Stimulated activated CD4-positive, alpha-beta T cell treated with anti-CD3 and anti-CD28 coated beads, TNF-alpha, amount 100 ng/mL, for 48 hours (primary cell): ENCODE data around the gene AUP1.
"Not testable (repeated sequence)": the region's sequence is repeated elsewhere in the genome, so short reads cannot be mapped to it uniquely, and the experiment has no call there.

Source experiments
- DNase-seq, 3 donors: peaks; one replicate each; pipeline ENCODE4 v3.0.0-alpha.2; 2020; ENCODE audit warnings: low read depth in 3 of 3

The AUP1 gene, protein sequence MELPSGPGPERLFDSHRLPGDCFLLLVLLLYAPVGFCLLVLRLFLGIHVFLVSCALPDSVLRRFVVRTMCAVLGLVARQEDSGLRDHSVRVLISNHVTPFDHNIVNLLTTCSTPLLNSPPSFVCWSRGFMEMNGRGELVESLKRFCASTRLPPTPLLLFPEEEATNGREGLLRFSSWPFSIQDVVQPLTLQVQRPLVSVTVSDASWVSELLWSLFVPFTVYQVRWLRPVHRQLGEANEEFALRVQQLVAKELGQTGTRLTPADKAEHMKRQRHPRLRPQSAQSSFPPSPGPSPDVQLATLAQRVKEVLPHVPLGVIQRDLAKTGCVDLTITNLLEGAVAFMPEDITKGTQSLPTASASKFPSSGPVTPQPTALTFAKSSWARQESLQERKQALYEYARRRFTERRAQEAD

DNA sequence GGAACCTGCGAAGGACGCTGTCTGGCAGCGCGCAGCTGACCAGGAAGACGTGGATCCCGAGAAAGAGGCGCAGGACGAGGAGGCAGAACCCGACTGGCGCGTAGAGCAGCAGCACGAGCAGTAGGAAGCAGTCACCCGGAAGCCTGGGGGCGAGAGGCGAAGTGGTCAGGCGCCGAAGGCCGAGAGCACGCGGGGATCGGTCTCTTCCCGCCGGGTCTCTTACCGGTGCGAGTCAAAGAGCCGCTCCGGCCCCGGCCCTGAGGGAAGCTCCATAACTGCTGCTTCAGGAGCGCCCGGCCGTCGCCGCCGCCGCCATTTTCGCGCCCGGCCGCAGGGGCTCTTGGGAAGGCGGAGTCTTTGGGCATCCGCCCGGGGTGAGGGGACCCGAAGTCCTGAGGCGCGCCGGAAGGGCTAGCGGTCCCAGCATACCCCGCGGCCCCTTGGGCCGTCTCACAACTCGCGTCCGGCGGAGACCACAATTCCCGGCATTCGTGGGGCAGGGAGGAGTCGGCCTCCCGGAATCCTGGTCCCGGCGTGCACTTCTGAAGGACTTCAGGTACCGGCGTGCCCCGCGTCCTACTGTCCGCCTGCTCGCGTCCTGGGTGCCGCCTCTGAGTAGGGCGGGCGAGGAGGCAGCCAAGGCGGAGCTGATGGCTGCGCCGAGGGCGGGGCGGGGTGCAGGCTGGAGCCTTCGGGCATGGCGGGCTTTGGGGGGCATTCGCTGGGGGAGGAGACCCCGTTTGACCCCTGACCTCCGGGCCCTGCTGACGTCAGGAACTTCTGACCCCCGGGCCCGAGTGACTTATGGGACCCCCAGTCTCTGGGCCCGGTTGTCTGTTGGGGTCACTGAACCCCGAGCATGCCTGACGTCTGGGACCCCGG lies at the start of gene AUP1, which contains the start of gene HTRA2:
Gene AUP1, minus strand, starts transcription at position 350 of the 882 bp plus-strand sequence. Its CDS starts 77 bp downstream, at position 273.
Gene HTRA2, plus strand, starts transcription at position 577 of the 882 bp plus-strand sequence. Its CDS starts 74 bp downstream, at position 651.
- peak; percentile 87 to 94 (median 91) for DNase-seq

DNA sequence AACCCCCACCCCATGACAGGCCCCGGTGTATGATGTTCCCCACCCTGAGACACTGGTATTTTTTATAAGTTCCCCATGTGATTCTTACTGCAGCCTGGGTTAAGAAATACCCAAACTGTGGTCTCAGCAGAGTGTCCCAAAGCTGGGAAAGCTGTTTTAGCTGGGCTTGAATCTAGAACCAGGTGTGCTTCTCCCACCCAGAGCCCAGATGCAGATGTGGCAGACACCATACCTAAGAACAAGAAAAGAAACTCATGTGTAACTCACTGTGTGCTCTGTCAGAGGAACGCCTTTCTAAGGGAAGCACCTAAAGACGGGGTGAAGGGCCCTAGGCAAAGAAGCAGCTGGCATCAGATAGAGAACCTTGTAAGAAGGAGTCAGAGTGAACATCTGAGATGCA lies 48.9 kb upstream of the AUP1 start:
- no peak for DNase-seq

DNA sequence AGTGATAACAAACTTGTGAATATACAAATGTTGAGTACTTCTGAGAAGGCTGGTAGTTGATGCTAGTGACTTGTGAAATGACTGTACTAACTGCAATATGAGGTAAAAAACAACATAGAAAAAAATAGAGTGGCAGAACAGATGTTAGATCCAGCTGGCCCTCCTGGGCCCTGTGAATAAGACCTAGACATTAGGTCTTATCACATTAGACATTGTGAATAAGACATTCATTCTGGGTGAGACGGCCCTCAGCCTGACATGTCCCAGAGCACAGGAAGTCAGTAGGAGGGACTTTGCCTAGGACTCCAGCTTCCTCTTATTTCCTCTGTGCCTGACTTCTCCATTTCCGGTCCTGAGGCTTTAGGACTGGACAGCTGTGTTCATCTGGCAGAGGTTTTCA lies 47.9 kb upstream of the AUP1 start:
- DNase-seq = no peak

DNA sequence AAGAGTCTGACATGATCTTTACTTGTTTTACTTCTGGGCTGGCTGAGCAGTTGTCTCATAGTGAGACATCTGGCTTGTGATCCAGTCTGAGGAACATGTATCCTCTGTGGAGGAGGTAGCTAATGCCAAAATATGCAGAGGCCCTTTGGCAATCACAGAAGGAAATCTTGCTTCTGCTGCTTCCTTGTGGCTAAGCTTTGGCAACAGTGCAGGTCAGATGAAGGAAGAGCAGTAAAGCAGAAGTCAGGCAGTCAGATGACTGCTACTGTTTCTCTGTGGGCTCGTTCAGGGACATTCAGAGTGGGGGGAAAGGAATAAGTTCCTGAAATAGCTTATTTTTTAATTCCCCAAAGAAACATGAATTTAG lies 47.3 kb upstream of the AUP1 start:
- no peak for DNase-seq

DNA sequence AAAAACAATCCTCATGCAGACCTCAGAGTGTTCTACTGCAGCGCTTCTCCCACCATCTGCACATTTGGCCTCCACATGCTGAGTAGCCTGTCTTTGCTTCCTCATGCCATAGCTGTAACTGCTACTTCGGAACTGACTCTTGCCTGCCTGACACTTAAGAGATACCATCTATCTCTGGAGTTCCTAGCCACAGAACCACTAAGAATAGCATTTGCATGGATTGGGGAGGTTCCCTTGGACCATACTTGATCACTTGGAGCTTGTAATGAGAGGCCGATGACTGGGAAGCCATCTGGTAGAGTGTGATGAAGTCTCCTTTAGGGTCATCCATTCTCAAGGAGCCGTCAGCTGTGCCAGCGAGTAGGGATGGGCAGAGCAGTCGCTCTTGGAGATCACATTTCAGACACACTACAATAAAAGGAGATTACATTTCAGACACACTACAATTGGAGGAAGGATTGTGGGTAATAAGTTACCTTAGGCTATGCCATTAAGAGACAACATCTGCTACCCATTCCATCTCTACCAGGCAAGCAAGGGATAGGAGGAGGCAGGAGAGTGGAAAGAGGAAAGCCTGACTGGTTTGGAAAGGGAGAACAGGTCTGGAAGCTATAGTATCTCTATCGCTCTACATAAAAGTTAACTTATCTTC lies 46.8 kb upstream of the AUP1 start:
- DNase-seq = no peak

DNA sequence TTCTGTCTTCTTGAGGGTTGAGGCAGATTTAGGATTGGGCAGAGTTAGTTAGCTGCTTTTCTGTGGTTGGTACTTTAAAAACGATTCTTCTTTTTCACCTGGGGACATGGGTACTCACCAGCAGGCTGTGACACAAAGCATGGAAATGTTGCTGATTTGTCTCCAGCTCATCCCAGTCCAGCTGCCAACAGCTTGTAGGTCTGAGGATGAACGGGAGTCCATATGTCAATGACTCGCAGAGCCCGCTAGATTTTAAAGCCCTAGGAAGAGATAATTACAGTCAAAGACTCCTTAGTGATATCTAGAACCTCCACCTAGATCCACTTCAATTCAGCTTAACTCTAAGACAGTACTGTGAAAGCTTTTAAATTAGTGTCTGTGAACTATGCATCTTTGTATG lies 45.8 kb upstream of the AUP1 start:
- no peak for DNase-seq

DNA sequence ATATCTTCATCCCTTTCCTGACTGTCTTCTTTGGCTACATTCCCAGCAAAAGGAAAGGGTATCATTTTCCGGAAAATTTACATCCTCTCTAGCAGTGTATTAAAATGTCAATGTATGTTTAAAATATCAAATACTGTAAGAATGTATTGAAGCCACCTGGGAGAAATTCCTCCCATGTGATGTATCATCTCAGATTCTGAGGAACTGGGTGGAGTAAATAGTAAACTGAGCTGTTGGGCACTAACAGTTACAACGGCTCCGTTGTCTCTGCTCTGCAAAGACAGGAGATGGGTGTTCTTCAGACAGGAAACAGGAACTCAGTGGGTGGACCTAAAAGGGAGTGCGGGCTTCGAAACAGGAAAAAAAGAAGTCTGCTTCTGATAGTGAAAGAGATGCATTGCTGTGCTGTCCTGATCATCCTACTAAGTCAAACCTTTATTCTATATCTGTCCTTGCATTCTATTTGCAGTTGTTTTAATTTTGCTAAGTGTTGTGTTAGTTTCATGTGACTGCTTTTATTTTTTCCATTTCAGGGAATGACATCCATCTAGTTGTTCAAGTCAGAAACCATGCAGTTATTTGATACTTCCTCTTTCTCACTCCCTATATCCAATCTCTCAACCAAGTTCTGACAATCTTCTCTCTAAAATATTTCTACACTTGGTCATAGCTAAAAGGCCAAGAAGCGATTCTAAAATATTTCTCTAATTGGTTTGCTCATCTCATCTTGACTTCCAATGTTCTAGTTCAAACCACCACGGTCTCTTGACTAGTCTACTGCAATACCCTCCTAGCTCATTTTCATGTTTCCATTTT lies 44.4 kb upstream of the AUP1 start:
- DNase-seq = no peak

DNA sequence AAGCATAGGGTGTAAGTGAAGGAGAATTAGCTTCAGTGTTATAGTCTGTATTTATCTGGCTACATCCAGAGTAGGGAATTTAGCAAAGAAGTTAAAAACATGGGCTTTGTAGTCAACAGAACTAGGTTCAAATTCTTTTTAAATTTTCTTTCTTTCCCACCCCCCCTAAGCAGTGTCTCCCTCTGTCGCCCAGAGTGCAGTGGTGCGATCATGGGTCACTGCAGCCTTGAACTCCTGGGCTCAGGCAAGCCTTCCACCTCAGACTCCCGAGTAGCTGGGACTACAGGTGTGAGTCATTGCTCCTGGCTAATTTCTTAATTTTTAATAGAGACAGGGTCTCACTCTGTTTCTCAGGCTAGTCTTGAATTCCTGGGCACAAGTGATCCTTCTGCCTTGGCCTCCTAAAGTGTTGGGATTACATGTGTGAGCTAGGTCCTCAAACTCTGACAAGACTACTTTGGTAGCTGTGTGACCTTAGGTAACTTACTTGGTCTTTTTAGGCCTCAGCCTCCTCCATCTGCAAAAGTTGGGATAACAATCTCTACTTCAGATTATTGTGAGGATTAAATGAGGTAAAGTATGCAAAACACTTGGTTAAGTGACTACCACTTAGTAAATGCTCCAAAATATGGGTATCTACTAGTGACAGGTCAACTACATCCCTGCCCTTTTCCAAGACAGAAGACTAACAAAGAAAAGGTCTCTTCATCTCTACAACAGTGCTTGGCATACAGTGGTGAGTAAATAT lies 42.8 kb upstream of the AUP1 start:
- no peak for DNase-seq

DNA sequence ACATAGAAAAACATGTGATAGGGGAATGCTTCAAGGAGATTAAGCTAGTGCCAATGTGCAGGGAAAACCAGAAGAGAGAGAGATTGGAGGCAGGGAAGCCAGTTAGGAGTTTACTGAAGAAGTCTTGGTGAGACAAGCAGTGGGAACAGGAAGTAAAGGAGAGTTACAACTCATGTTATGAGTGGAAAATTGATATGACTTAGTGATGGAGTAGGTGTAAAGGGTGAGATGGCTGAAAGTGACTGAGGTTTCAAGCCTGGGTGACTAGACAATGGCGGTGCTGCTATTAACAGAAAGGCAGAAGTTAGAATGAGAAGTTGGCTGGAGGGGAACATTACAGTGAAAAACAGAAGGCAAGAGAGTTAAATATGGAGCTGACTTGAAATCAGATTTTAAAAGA lies 41.6 kb upstream of the AUP1 start:
- DNase-seq = no peak

DNA sequence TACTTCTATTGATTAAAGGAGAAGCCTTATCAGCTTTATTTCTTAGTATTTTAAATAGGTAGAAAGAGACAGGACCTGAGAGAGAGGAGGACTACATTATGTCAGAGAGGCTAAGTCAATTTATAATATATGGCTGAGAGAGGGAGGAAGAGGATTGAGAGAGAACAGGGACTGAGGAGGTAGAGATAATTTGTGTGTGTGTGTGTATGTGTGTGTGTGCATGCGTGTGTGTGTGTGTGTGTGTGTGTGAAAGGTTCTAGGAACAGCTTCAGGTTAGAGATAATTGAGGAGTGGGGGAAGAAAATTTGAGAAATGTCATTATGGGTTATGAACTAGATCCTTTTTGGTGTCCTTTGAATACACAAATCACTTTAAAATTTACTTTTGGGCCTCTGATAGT lies 40.2 kb upstream of the AUP1 start:
- DNase-seq = no peak

DNA sequence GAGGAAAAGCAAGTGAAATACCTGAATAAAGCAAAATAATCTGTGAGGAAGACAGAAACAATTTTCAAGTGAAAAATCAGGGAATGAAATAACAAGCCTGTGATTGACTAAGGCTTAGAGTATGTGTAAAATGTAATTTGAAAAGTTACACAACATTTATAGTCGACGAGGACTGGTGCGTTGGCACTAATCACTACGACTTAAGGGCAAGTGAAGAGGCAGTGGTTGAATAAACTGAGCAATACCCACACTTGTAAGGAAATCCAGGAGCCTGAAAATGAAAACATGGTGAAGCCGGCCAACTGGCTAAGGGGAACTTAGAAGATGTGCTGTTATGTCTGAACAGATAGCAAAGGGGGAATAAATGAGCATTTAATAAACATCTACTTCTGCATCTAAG lies 38.4 kb upstream of the AUP1 start:
- DNase-seq = no peak

DNA sequence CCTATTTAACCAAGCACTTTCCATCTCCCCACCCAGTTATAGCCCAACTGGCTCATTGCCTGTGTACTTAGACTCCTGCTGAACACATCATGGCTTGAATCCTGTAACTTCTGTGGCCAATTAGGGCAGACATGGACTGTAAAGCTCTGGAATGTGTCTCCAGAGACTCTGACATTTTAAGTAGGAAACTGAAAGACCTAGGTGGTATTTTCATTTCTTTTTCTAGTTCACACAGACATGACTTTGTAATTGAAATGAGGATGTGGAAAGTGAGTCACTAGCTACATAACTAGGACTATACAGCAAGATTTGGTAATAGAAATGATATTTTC lies 37.2 kb upstream of the AUP1 start:
- no peak for DNase-seq

DNA sequence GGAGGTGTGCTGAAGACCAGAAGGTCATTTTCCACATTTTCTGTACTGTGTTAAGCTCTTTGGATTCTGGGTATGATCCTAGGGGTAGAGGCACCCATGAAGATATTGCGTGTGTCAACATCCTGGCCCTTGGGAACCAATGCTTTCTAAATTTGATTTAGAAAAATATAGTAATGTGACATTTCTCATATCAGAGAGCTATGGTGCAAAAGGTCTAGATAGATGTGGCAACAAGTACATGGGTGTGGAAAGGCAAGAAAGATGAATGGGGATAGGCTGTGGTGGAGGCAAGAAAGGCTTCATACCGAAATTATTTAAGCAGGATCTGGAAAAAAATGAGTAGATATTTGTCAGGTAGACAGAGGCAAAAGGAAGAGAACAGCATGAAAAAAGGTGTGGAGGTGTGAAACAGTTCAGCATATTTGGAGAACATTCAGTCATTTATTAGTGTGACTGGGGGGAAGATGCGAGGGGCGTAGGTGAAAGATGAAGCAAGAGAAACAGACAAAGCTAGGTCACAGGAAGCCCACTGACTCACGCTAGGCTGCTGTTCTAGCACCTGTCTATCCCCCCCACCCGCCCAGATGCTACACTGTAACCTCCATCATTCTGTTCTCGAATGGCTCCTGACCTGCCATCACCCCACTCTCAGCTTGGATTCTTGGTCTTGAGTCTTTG lies 36.7 kb upstream of the AUP1 start:
- DNase-seq = no peak

DNA sequence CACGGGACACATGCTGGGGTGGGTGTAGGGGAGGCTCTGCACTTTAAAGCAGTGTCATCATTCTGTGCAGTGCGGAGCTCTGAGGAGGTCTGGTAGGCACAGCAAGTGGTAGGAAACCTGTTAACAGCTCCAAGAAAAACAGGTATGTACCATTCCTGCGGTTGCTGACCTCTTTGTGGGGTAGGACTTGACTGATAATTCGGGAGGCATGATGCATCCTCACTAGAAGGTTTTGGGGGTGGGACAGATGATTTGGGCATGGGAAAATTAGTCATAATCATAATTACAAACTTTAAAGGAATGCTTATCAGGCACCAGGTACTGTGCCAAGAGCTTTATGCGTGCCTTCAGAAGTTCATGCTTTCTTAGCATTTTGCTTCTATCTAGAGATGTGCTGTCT lies 34.7 kb upstream of the AUP1 start:
- DNase-seq = no peak

DNA sequence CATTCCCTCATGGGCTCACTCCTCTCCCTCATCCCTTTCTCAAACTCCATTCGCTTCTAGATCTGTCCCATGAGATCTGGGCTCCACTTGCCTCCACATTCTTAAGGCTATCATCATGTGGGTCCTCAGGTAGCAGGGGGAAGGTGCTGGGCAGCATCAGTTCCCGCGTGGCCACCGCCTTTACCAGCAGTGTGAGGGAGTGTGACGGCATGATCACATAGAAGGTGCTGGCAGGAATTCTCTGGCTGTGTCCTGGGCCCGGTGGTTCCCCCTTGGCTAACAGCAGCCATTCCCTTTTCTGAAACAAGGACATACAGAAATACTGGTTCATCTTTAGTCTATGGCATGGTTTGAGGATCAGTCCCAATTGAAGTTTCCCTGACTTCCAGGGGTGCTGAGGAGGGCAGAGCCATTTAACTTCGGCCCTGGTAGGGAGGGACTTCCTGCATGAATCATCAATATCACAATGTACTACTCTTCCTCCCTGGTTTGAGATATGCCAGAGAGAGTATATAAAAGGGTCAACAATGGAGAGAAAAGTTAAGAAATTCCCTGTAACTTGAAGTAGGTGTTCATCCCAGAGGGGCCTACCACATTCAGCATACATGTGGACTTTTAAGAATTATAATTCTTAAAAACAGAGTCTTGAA lies 32.7 kb upstream of the AUP1 start:
- DNase-seq = no peak

DNA sequence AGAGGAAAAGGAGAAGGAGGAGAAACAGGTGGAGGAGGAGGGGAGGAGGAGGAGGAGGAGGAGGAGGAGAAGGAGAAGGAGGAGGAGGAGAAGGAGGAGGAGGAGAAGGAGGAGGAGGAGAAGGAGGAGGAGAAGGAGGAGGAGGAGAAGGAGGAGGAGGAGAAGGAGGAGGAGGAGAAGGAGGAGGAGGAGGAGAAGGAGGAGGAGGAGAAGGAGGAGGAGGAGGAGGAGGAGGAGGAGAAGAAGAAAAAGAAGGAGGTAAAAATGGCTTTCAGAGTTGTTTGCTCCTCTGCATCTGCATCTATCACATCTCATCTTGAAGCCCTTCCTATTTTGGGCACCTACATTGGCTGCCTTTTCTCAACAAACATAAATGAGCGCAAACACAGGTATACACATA lies 31.5 kb upstream of the AUP1 start:
- not testable (repeated sequence) for DNase-seq

DNA sequence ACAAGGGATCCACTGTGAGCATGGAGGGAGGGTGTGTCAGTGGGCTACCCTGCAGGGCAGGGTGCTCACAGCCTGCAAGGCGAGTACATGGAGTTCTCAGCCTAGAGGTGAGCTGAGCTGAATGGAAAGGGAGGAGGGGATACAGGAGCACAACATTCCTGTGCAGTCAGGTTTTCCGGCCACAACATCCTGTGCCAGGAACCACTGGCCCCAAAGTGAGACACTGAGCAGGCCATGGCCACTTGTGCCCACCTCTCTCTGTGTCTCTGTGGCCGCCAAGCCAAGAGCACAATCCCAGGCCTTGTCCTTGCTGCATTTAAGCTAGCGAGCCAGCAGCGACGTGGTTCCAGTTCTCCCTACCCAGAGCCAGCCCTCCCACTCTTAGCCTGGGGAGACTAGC lies 31.1 kb upstream of the AUP1 start:
- DNase-seq = no peak

DNA sequence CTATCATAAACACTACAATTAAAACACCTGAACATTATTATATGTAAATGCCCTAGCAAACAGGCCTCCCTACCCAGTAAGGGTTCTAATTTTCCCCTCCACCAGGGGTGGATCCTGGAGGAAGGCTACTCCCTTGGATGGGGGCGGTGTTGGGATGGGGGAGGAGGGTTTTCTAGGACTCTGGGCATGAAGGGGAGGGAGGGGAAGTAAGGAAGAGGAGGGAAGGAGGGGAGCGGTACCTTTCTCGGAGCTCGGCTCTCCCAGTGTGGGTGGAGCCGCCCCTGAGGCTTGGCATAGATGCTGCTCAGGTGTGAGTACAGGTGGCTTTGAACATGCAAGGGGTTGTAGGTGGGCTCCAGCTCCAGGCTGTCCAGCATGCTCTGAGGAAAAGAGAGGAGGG lies 30.4 kb upstream of the AUP1 start:
- DNase-seq = no peak

DNA sequence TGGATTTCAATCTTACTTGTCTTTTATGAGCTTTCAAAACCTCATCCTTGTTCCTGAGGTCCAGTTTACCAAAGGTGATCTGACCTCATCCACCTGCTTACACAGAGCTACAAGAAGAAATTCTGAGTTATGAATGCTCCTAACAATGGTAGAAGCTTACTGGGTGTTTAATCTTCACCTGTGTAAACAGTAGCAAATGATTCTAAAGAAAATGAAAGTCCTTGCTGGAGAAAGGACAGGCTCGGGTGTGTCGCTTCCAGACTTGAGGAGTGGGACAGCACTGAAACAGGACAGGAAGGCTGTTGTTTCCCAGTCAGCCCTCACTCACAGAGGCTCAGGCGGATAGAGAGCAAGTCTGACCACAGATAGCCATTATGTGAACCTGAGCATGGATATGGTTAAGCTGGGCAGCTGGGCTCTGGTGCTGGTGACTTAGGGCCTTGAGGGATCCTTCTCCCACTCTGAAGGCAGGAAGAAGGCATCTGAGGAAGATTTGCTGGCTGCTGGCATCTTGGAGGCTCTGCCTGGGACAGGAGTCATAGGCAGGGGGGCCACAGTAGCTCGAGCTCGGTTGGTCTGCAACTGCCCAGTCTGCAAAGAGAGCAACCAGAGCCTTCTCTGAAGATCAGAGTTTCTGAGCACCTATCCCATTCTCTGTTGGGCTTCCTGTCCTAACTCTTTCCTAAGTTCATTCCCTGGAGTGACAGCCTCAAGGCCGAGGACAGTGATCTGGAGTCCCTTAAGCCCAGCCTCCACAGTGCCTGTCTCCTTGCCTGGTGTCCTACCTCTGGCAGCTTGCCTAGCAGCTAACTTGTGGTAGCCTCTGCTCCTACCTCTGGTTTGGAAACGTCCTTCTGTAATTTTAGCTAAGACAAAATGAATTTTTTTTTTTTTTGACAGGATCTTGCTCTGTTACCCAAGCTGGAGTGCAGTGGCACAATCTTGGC lies 29.1 kb upstream of the AUP1 start:
- no peak for DNase-seq
